Stomach (tissue), 9 donors: ENCODE measurements around the gene R3HDM2. TPM values are rescaled to one million over a fixed set of nuclear protein-coding genes. Genes with fewer than 3 reads are reported as not detected.

ENCODE experiments used
- DNase-seq, 2 donors: peaks; one replicate each; pipeline versions ENCODE4 v3.0.0 to v3.0.0-alpha.2; 2013 to 2019
- H3K27ac ChIP-seq, 5 donors: fragments of 200-600 bp in 4 of 5; sonication (generic) in 4 of 5; one replicate each; pipeline ENCODE4 v1.5.1; 2013 to 2019; ENCODE audit warnings: mild to moderate bottlenecking in 1 of 5, moderate library complexity in 1 of 5
- H3K27me3 ChIP-seq, 3 donors: fragments of 200-600 bp; sonication (generic); one replicate each; pipeline ENCODE4 v1.5.1; 2017 to 2019; ENCODE audit warnings: mixed run types in 1 of 3
- H3K36me3 ChIP-seq, 4 donors: fragments of 200-600 bp; sonication (generic); 1 replicate in 3 of 4; 2 replicates in 1 of 4; pipeline ENCODE4 v1.5.1; 2016 to 2019
- H3K4me1 ChIP-seq, 4 donors: fragments of 200-600 bp; sonication (generic); one replicate each; pipeline ENCODE4 v1.5.1; 2016 to 2019
- H3K4me3 ChIP-seq, 4 donors: fragments of 200-600 bp; sonication (generic) in 3 of 4; one replicate each; pipeline ENCODE4 v1.5.1; 2016 to 2019; ENCODE audit warnings: mild to moderate bottlenecking in 1 of 4
- H3K9me3 ChIP-seq, 4 donors: fragments of 200-600 bp; sonication (generic); one replicate each; pipeline ENCODE4 v1.5.1; 2016 to 2019
- CTCF ChIP-seq, 7 experiments: fragments of 450-650 bp in 4 of 7; fragments of 200-600 bp in 3 of 7; sonication (generic) in 3 of 7; IDR thresholded peaks; one replicate each; pipeline ENCODE4 v1.5.1; 2016 to 2019; ENCODE audit warnings: antibody characterized with exemption in 7 of 7, control low read depth in 2 of 7, mild to moderate bottlenecking in 1 of 7
- EP300 ChIP-seq: sonication (generic); formaldehyde crosslinking; IDR thresholded peaks from one replicate; pipeline ENCODE4 v1.6.1; 2017; ENCODE audit warnings: antibody characterized with exemption
- POLR2A ChIP-seq, 4 donors: fragments of 450-650 bp; IDR thresholded peaks; one replicate each; pipeline ENCODE4 v1.6.1; 2016; ENCODE audit warnings: antibody characterized with exemption in 4 of 4, control low read depth in 2 of 4, mild to moderate bottlenecking in 1 of 4, moderate library complexity in 1 of 4
- POLR2AphosphoS5 ChIP-seq, 3 donors: sonication (generic); formaldehyde crosslinking; IDR thresholded peaks; one replicate each; pipeline ENCODE4 v1.6.1; 2016; ENCODE audit warnings: antibody characterized with exemption in 3 of 3
- WGBS, 5 donors: extraction: QIAGEN DNeasy Blood & Tissue Kit in 3 of 5; methylation state at CpG; one replicate each; pipeline versions ENCODE4 v1.1.5 to v1.1.7; 2013 to 2018; 5-methylcytosine and 5-hydroxymethylcytosine counted together
- intact Hi-C: fragments of 100-400 bp; cut with DNase I; formaldehyde crosslinking; loops from one replicate; pipeline ENCODE4 v1.15.1; 2023; ENCODE audit warnings: low total_unique reads
- polyA plus RNA-seq, 3 donors: library from polyadenylated mRNA; stranded (reverse); fragments of 200-250 nt; gene quantifications; one replicate each; pipeline ENCODE4 v1.2.3, GENCODE V29; 2013
- total RNA-seq, 5 donors: library from RNA; depleted of rRNA; stranded (reverse); fragments of >200 nt; gene quantifications; one replicate each; pipeline versions ENCODE4 v1.1.0 to v1.2.3, GENCODE V29; 2014 to 2016
- donor health status: healthy with polysubstance abuse.
- donor health status: Bipolar disorder and iron deficiency.
- donor health status: healthy.

Gene R3HDM2
- total and polyA plus RNA-seq, 8 donors = 12.4 to 64.3 (median 24.5) TPM

DNA sequence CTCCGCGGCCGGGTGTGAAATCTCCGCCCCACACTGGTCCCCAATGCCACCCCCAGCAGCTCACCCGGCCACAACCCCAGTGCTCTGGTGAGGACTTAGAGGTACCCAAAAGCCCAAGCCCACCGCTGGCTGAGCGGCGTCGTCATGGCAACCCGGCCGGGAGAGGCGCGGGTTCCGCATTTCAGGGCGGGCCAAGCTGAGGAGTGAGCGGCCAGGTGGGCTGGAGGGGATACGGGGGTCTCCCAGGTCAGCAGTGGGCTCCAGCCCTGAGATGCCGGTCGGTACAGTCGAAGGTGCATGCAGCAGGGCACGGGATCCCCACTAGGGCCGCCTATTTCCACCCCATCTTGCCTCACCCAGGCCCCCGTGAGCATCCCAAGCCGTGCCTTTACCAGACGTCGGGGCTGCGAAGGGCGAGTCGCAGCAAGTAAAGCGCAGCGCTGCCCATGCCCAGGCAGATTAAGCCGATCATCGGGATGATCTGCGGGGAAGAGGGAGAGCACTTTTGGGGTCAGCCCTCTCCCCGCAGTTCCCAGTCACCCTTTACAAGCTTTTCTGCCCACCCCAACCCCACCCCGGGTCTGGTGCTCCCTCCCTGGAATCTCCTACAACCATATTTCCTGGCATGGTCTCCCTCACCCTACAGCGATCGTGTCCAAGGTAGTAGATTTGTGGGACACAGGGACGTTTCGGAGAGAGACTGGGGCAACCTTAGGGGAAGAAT is 194.5 kb downstream of the R3HDM2 start:
- peaks cover 4 to 65% (median 47%) of the 10 kb centered on the region in 3 donors for H3K27me3 ChIP-seq
- no peak for TF ChIP-seq POLR2AphosphoS5 (IDR thresholded peaks at IDR 0.05)
- TF ChIP-seq POLR2A (IDR thresholded peaks at IDR 0.05) = no peak
- TF ChIP-seq EP300 = no peak
- TF ChIP-seq CTCF (IDR thresholded peaks at IDR 0.05) = no peak
- peak in 1 of 2 donors; percentile 37 for DNase-seq
- peaks cover 33 to 82% (median 69%) of the 10 kb centered on the region in 4 donors for H3K4me1 ChIP-seq
- H3K9me3 ChIP-seq = no peaks in the 10 kb centered on the region
- H3K4me3 ChIP-seq = peak overlapping the region in 1 of 4 donors; percentile 9
- H3K27ac ChIP-seq = peak overlapping the region in 2 of 5 donors; percentile 23 to 25
- 18 to 33% (median 26%) methylated on average over 20 to 40 of the region's 40 CpGs for WGBS, 5 donors
- intact Hi-C loops = no loop called here
- H3K36me3 ChIP-seq = peaks cover 33 to 38% (median 34%) of the 10 kb centered on the region in 4 donors

- H3K36me3 ChIP-seq = peaks cover 34 to 44% (median 36%) of the 10 kb centered on the region in 4 donors
Observed at GRCh38 chr12:57235728-57236131, 195.1 kb downstream of the R3HDM2 start.

DNA sequence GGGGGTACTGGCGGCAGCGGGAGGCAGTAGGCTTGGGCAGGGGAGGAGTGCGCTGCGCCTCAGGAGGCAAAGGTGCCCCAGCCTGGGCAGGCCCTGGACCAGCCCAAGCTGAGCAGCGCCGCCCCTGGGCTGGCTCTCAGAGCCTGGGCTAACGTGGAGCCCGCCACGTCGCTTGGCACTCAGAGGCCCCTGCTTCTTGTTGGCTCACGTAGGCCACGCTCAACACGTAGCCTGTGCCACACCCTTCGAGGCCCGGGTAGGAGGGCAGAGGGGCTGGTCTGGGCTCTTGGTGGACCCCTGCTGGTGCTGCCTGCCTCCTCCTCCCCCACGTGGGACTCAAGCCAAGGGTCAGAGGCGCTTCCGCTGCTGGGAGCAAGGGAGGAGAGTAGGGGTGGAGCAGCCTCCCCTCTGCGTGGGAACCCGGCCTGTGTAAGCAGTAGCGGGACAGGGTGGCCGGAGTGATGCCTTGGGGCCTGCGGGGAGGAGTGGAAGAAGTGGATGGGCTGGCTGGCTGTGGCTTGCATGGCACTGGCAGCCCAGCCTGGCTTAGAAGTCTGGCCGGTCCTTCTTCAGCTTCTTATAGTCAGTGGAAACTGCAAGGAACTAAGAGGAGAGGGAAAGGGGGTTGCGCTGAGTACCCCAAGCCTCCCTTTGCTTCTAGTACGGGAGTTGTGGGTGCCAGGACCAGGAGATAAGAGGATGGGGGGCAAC is 195.7 kb downstream of the R3HDM2 start:
- peak overlapping the region in 4 of 5 donors; percentile 23 to 54 (median 34) for H3K27ac ChIP-seq
- peak; percentile 77 to 94 for DNase-seq
- H3K36me3 ChIP-seq = peaks cover 34 to 44% (median 36%) of the 10 kb centered on the region in 4 donors
- WGBS, 5 donors = 27 to 58% (median 50%) methylated on average over 14 to 26 of the region's 26 CpGs
- no peak for TF ChIP-seq CTCF (IDR thresholded peaks at IDR 0.05)
- peaks cover 27 to 82% (median 69%) of the 10 kb centered on the region in 4 donors for H3K4me1 ChIP-seq
- peaks cover 0 to 53% (median 36%) of the 10 kb centered on the region in 3 donors for H3K27me3 ChIP-seq
- H3K9me3 ChIP-seq = no peaks in the 10 kb centered on the region
- intact Hi-C loops = no loop called here
- H3K4me3 ChIP-seq = no peak overlapping the region

More at GRCh38 chr12:57235728-57236131, 195.1 kb downstream of the R3HDM2 start:
- no peak for DNase-seq
- Histone ChIP-seq H3K27ac (peak overlapping the region in 4 of 5 donors; percentile 23 to 54 (median 34)), H3K4me3 (peak overlapping the region in 1 of 4 donors; percentile 2), H3K9me3 (no peaks in the 10 kb centered on the region), H3K4me1 (peaks cover 27 to 82% (median 69%) of the 10 kb centered on the region in 4 donors), H3K27me3 (peaks cover 0 to 59% (median 41%) of the 10 kb centered on the region in 3 donors)
- intact Hi-C loops = no loop called here
- TF ChIP-seq EP300 = no peak
- no peak for TF ChIP-seq POLR2AphosphoS5 (IDR thresholded peaks at IDR 0.05)
- TF ChIP-seq CTCF (IDR thresholded peaks at IDR 0.05) = no peak
- TF ChIP-seq POLR2A (IDR thresholded peaks at IDR 0.05) = no peak
- 51 to 70% (median 61%) methylated on average over 8 of the region's 8 CpGs for WGBS, 5 donors

DNA sequence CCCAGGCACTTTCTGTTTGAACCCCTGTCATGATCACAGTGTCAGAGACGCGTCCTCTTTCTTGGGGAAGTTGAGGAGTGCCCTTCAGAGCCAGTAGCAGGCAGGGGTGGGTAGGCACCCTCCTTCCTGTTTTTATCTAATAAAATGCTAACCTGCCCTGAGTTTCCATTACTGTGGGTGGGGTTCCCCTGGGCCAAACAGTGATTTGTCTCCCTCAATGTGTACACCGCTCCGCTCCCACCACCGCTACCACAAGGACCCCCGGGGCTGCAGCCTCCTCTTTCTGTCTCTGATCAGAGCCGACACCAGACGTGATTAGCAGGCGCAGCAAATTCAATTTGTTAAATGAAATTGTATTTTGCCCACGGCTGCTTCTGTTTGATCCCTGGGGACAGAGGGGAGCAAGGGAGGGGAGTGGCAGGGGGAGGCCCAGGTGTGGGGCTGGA is 196.2 kb downstream of the R3HDM2 start:
- TF ChIP-seq EP300 = no peak
- no peak for TF ChIP-seq POLR2AphosphoS5 (IDR thresholded peaks at IDR 0.05)
- no peak for TF ChIP-seq CTCF (IDR thresholded peaks at IDR 0.05)
- no peak for TF ChIP-seq POLR2A (IDR thresholded peaks at IDR 0.05)
- intact Hi-C loops = no loop called here
- H3K4me3 ChIP-seq = no peak overlapping the region
- H3K36me3 ChIP-seq = peaks cover 34 to 44% (median 36%) of the 10 kb centered on the region in 4 donors
- peaks cover 0 to 48% (median 30%) of the 10 kb centered on the region in 3 donors for H3K27me3 ChIP-seq
- 49 to 74% (median 67%) methylated on average over 10 of the region's 10 CpGs for WGBS, 5 donors
- H3K27ac ChIP-seq = peak overlapping the region in 3 of 5 donors; percentile 23 to 54 (median 40)
- no peak for DNase-seq
- no peaks in the 10 kb centered on the region for H3K9me3 ChIP-seq
- H3K4me1 ChIP-seq = peaks cover 26 to 82% (median 68%) of the 10 kb centered on the region in 4 donors
